Prostate gland (tissue), 2 donors: ENCODE results near the gene ASPG. TPM values are rescaled to one million over a fixed set of nuclear protein-coding genes. Genes with fewer than 3 reads are reported as not detected.
A peak's percentile ranks its signal among the peaks of the same experiment; 100 is the strongest.

Experiments used
- DNase-seq: peaks from one replicate; pipeline ENCODE4 v3.0.0-alpha.2; 2019; ENCODE audit warnings: low spot score
- H3K27ac ChIP-seq, 2 donors: fragments of 200-600 bp; sonication (generic); 2 replicates each; pipeline ENCODE4 v1.5.1; 2017 to 2019
- H3K27me3 ChIP-seq: fragments of 200-600 bp; sonication (generic); replicated peaks from 2 replicates; pipeline ENCODE4 v1.5.1; 2019; ENCODE audit not compliant: insufficient read depth
- H3K36me3 ChIP-seq, 2 donors: fragments of 200-600 bp; sonication (generic); 1 replicate in 1 of 2; 2 replicates in 1 of 2; pipeline versions ENCODE4 v1.5.1 to v1.8.1; 2017 to 2019
- H3K4me1 ChIP-seq: fragments of 200-600 bp; sonication (generic); replicated peaks from 2 replicates; pipeline ENCODE4 v1.5.1; 2019
- H3K4me3 ChIP-seq, 2 donors: fragments of 200-600 bp; sonication (generic); 2 replicates each; pipeline ENCODE4 v1.5.1; 2017 to 2019
- H3K9me3 ChIP-seq: fragments of 200-600 bp; sonication (generic); 2 replicates; pipeline ENCODE4 v1.5.1; 2017
- POLR2A ChIP-seq: fragments of 450-650 bp; IDR thresholded peaks from one replicate; pipeline ENCODE4 v1.6.1; 2016; ENCODE audit warnings: antibody characterized with exemption, mild to moderate bottlenecking
- POLR2AphosphoS5 ChIP-seq: sonication (generic); formaldehyde crosslinking; IDR thresholded peaks from one replicate; pipeline ENCODE4 v1.6.1; 2017; ENCODE audit warnings: antibody characterized with exemption
- WGBS: methylation state at CpG from one replicate; pipeline ENCODE4 v1.1.5; 2018; 5-methylcytosine and 5-hydroxymethylcytosine counted together
- intact Hi-C: fragments of 100-400 bp; cut with DNase I; formaldehyde crosslinking; loops from one replicate; pipeline ENCODE4 v1.14.2; 2022
- total RNA-seq, 2 donors: library from RNA; depleted of rRNA; stranded (reverse); fragments of >200 nt; gene quantifications; one replicate each; pipeline ENCODE4 v1.1.0, GENCODE V29; 2016
- TF ChIP-seq, protein P1 (sequence below), 4 experiments: fragments of 200-600 bp in 2 of 4; fragments of 450-650 bp in 2 of 4; sonication (generic) in 2 of 4; IDR thresholded peaks; 1 replicate in 3 of 4; 2 replicates in 1 of 4; pipeline ENCODE4 v1.5.1; 2016 to 2019; ENCODE audit warnings: antibody characterized with exemption in 4 of 4, mild to moderate bottlenecking in 2 of 4, moderate library complexity in 2 of 4

ASPG gene
- total RNA-seq, 2 donors from 2014 or later: 2.3 TPM; not detected in 1

DNA sequence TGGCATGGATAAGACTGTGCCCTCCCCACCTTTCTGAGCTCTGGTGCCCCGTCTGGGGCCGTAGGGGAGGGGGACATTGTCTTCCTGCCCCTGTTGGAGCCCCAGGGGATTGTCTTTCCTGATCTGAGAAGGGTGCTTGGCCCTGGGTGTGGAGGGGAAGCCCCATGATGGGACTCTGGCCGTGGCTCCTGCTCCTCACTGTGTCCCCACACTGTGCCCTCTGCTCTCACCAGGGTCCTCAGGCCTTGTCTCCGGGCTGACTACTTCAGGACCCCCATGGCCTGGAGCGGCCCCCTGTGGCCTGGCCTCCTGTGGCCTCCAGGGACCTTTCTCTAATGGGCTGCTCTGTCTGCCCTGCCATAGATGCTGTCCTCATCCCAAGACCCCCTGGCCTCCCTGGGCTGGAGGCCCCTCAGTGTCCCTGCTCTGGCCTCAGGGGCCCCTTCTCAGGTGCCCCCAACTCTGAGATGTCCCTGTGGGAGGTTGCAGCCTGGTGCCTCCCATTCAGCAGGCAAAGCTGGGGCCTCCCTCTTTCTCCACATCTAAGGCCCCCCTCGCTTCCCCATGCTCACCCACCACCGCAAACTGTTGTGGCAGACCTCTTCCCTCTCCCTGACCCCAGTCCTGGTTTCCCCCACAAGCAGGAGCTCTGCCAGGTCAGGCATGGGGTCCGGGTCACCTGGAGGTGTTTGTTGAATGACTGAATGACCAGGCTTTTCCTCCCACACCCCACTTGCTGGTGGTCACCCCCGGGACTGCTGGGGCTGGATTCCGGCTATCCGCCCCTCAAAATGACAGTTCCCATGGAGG, 56.8 kb downstream of the ASPG start:
- DNase-seq: no peak
- intact Hi-C loops: no loop called here
- H3K27ac ChIP-seq: no peak overlapping the region
- H3K9me3 ChIP-seq: no peaks in the 10 kb centered on the region
- WGBS: 87% methylated on average over 10 of the region's 11 CpGs
- TF ChIP-seq, protein P1, sequence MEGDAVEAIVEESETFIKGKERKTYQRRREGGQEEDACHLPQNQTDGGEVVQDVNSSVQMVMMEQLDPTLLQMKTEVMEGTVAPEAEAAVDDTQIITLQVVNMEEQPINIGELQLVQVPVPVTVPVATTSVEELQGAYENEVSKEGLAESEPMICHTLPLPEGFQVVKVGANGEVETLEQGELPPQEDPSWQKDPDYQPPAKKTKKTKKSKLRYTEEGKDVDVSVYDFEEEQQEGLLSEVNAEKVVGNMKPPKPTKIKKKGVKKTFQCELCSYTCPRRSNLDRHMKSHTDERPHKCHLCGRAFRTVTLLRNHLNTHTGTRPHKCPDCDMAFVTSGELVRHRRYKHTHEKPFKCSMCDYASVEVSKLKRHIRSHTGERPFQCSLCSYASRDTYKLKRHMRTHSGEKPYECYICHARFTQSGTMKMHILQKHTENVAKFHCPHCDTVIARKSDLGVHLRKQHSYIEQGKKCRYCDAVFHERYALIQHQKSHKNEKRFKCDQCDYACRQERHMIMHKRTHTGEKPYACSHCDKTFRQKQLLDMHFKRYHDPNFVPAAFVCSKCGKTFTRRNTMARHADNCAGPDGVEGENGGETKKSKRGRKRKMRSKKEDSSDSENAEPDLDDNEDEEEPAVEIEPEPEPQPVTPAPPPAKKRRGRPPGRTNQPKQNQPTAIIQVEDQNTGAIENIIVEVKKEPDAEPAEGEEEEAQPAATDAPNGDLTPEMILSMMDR (IDR thresholded peaks at IDR 0.05): no peak
- TF ChIP-seq POLR2AphosphoS5: no peak
- TF ChIP-seq POLR2A: no peak
- peaks cover 4% of the 10 kb centered on the region for H3K27me3 ChIP-seq
- H3K36me3 ChIP-seq: no peaks in the 10 kb centered on the region
- H3K4me3 ChIP-seq: no peak overlapping the region
- peaks cover 4% of the 10 kb centered on the region for H3K4me1 ChIP-seq

DNA sequence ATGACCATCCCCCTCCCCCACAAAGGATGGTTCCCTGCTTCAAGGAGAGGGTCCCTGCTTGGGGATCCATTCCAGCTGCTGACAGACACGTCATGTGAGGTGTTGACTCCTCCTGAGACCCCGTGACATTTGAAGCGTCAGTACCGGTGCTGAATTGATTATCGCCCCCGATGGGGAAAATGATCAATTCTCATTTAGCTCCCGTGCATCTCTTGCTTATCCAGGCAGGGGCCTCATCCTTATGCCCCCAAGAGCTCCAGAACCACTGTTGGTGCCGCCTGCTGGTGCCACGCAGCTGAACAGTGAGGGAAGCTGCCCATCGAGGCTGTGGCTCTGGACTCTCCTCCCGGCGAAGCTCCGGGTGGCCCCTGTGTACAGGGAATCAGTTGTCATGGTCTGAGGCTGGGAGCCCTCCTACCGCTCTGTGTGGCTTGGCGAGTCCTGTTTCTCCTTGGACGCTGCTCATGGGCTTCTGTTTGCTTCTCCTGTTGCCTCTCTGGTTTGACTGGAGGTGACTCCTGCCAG, 57.5 kb downstream of the ASPG start:
- H3K27ac ChIP-seq: no peak overlapping the region
- intact Hi-C loops: no loop called here
- no peaks in the 10 kb centered on the region for H3K4me1 ChIP-seq
- TF ChIP-seq POLR2A (no peak), POLR2AphosphoS5 (no peak)
- TF ChIP-seq, protein P1 (IDR thresholded peaks at IDR 0.05): no peak
- no peaks in the 10 kb centered on the region for H3K9me3 ChIP-seq
- 77% methylated on average over 16 of the region's 16 CpGs for WGBS
- DNase-seq: peak; percentile 27
- H3K36me3 ChIP-seq: no peaks in the 10 kb centered on the region
- H3K27me3 ChIP-seq: peaks cover 3% of the 10 kb centered on the region
- no peak overlapping the region for H3K4me3 ChIP-seq

GRCh38 chr14:104143521-104144452, 58.3 kb downstream of the ASPG start:
- Histone ChIP-seq H3K4me1 (no peaks in the 10 kb centered on the region), H3K9me3 (no peaks in the 10 kb centered on the region), H3K27me3 (no peaks in the 10 kb centered on the region), H3K36me3 (no peaks in the 10 kb centered on the region), H3K27ac (no peak overlapping the region), H3K4me3 (no peak overlapping the region)
- intact Hi-C loops: no loop called here
- no peak for DNase-seq
- WGBS: 68% methylated on average over 24 of the region's 26 CpGs
- TF ChIP-seq, protein P1 (IDR thresholded peaks at IDR 0.05): no peak
- TF ChIP-seq POLR2AphosphoS5: no peak

DNA sequence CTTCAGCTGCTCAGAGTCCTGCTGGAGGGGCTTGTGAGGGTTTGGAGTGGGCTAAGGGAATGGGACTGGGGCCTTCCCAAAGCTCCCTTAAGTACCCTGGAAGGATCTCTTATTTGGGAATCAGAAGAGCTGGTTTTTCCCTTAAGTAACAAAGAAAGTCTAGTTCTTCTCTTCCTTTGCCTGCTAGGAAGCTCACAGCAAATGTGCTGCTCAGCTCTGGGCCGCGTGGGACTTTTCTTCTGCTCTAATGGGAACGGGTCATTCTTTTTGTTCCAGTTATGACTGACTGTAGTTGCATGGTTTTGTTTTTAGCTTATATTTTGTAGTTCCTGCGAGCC, 58.9 kb downstream of the ASPG start:
- H3K4me1 ChIP-seq: no peaks in the 10 kb centered on the region
- intact Hi-C loops: no loop called here
- no peaks in the 10 kb centered on the region for H3K36me3 ChIP-seq
- no peaks in the 10 kb centered on the region for H3K9me3 ChIP-seq
- no peaks in the 10 kb centered on the region for H3K27me3 ChIP-seq
- TF ChIP-seq POLR2A (no peak), POLR2AphosphoS5 (no peak)
- TF ChIP-seq, protein P1 (IDR thresholded peaks at IDR 0.05): no peak
- no peak overlapping the region for H3K27ac ChIP-seq
- DNase-seq: no peak
- H3K4me3 ChIP-seq: no peak overlapping the region
- WGBS: 86% methylated on average over 4 of the region's 4 CpGs
